Measurements from ENCODE around the gene RAB3GAP2. TPM values are rescaled to one million over a fixed set of nuclear protein-coding genes. Genes with fewer than 3 reads are reported as not detected.
A peak's percentile ranks its signal among the peaks of the same experiment; 100 is the strongest.
"Not testable (repeated sequence)": the region's sequence is repeated elsewhere in the genome, so short reads cannot be mapped to it uniquely, and the experiment has no call there.

RAB3GAP2 gene
- total RNA-seq, 1 experiment from 2014 or later = 64.3 TPM

DNA sequence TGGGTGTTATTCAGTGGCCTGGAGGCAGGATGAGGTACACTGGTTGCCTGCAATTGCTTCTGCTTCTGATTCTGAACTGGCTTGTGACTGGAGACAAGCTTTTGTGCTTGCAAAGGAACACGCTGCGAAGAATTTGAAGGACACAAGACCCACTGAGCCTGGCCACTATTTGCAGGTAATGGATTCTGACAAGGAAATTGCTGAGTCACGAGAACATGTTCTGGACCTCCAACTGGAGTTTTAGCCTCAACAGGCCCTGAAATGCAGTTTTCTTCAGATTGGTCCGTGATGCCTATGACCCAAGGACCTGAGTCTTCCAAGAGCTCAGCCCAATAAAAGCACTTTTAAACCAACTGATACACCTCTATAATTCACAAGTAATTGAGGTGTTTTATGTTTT, 4.6 kb downstream of the RAB3GAP2 start:
- CTCF ChIA-PET = interaction anchor here (2.1 kb wide), 1 partner anchor 49 kb away, joined by 6 read pairs; no protein-coding TSS in a partner anchor
- ATAC-seq (no peak), DNase-seq (ENCODE audit: low spot score) (no peak)
- Mint-ChIP-seq H3K36me3 (peaks cover 42% of the 10 kb centered on the region), H3K4me1 (peaks cover 9% of the 10 kb centered on the region), H3K9me3 (peaks cover 6% of the 10 kb centered on the region), H3K27me3 (ENCODE audit: low read depth) (no peaks in the 10 kb centered on the region), H3K27ac (peak overlapping the region; percentile 76), H3K4me3 (no peak overlapping the region)
- POLR2A ChIA-PET = no interaction called here
- no peak for TF ChIP-seq MLX (CRISPR knock-in tag; IDR thresholded peaks at IDR 0.05)
- no peak for TF ChIP-seq SOX15 (CRISPR knock-in tag; IDR thresholded peaks at IDR 0.05)

- peaks cover 27% of the 10 kb centered on the region for H3K9me3 Mint-ChIP-seq
Measured at GRCh38 chr1:220260228-220260627, 12.0 kb downstream of the RAB3GAP2 start.

GRCh38 chr1:220259756-220260155, 12.5 kb downstream of the RAB3GAP2 start:
- Mint-ChIP-seq H3K4me1 (peaks cover 32% of the 10 kb centered on the region), H3K36me3 (peaks cover 36% of the 10 kb centered on the region), H3K9me3 (peaks cover 27% of the 10 kb centered on the region)
- H3K27ac Mint-ChIP-seq; CTCF ChIA-PET; ATAC-seq; H3K27me3 Mint-ChIP-seq (ENCODE audit: low read depth); DNase-seq (ENCODE audit: low spot score); H3K4me3 Mint-ChIP-seq; POLR2A ChIA-PET: not testable (repeated sequence)

More at GRCh38 chr1:220260228-220260627, 12.0 kb downstream of the RAB3GAP2 start:
- peaks cover 37% of the 10 kb centered on the region for H3K36me3 Mint-ChIP-seq
- H3K27ac Mint-ChIP-seq; POLR2A ChIA-PET; H3K27me3 Mint-ChIP-seq (ENCODE audit: low read depth); CTCF ChIA-PET; ATAC-seq; DNase-seq (ENCODE audit: low spot score); H3K4me3 Mint-ChIP-seq: not testable (repeated sequence)
- peaks cover 28% of the 10 kb centered on the region for H3K4me1 Mint-ChIP-seq

GRCh38 chr1:220256194-220256593, 16.1 kb downstream of the RAB3GAP2 start:
- H3K36me3 Mint-ChIP-seq = peaks cover 41% of the 10 kb centered on the region

DNA sequence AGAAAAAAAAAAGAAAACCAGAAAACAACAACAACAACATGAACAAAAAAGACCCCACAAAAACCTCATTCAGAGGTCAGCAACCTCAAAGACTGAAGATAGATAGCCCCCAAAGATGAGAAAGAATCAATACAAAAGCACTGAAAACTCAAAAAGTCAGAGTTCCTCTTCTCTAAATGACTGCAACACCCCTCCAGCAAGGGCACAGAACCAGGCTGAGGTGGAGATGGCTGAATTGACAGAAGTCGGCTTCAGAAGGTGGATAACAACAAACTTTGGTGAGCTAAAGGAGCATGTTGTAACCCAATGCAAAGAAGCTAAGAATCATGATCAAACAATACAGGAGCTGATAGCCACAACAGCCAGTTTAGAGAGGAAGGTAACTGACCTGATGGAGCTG, 17.0 kb downstream of the RAB3GAP2 start:
- peaks cover 45% of the 10 kb centered on the region for H3K4me1 Mint-ChIP-seq
- ChIA-PET POLR2A (no interaction called here), CTCF (no interaction called here)
- peaks cover 43% of the 10 kb centered on the region for H3K36me3 Mint-ChIP-seq
- peaks cover 27% of the 10 kb centered on the region for H3K9me3 Mint-ChIP-seq
- ATAC-seq (no peak), DNase-seq (ENCODE audit: low spot score) (no peak)
- H3K27me3 Mint-ChIP-seq (ENCODE audit: low read depth) = no peaks in the 10 kb centered on the region
- H3K27ac Mint-ChIP-seq = no peak overlapping the region
- H3K4me3 Mint-ChIP-seq = no peak overlapping the region
- TF ChIP-seq OVOL2 (CRISPR knock-in tag; IDR thresholded peaks at IDR 0.05; ENCODE audit: borderline replicate concordance) (no peak), PRDM15 (CRISPR knock-in tag; IDR thresholded peaks at IDR 0.05) (no peak), ZNF671 (CRISPR knock-in tag; IDR thresholded peaks at IDR 0.05) (no peak), NR2C2 (CRISPR knock-in tag; IDR thresholded peaks at IDR 0.05) (no peak), FOXP1 (CRISPR knock-in tag; IDR thresholded peaks at IDR 0.05; ENCODE audit: borderline replicate concordance) (no peak), E2F1 (CRISPR knock-in tag; IDR thresholded peaks at IDR 0.05) (no peak), ZNF416 (CRISPR knock-in tag; IDR thresholded peaks at IDR 0.05) (no peak), GTF2I (CRISPR knock-in tag; conservative IDR thresholded peaks at IDR 0.05) (no peak)

More at GRCh38 chr1:220256194-220256593, 16.1 kb downstream of the RAB3GAP2 start:
- CTCF ChIA-PET; H3K27me3 Mint-ChIP-seq (ENCODE audit: low read depth); H3K27ac Mint-ChIP-seq; DNase-seq (ENCODE audit: low spot score); H3K4me3 Mint-ChIP-seq; ATAC-seq; POLR2A ChIA-PET: not testable (repeated sequence)
- H3K9me3 Mint-ChIP-seq = peaks cover 25% of the 10 kb centered on the region
- H3K4me1 Mint-ChIP-seq = peaks cover 45% of the 10 kb centered on the region

DNA sequence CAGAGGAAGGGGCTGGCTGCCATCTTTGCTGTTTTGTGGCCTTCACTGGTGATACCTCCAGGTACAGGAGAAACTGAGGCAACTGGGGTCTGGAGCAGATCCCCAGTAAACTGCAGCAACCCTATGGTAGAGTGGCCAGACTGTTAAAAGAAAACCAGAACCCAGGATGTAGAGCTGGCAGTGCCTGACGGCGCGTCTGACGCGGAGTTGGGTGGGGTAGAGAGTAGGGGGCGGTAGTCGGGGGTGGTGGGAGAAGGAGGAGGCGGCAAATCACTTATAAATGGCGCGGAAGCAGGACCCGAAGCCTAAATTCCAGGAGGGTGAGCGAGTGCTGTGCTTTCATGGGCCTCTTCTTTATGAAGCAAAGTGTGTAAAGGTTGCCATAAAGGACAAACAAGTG, 19.0 kb downstream of the RAB3GAP2 start:
- H3K27me3 Mint-ChIP-seq (ENCODE audit: low read depth); H3K4me3 Mint-ChIP-seq; CTCF ChIA-PET; DNase-seq (ENCODE audit: low spot score); POLR2A ChIA-PET: not testable (repeated sequence)
- H3K27ac Mint-ChIP-seq = 0 out of 2 replicates have a peak overlapping the region, but pooled peaks have one; percentile 55
- ATAC-seq = peak; percentile 91
- peaks cover 41% of the 10 kb centered on the region for H3K4me1 Mint-ChIP-seq
- peaks cover 38% of the 10 kb centered on the region for H3K9me3 Mint-ChIP-seq
- H3K36me3 Mint-ChIP-seq = peaks cover 55% of the 10 kb centered on the region
